ENCODE results near the gene GAK. TPM values are rescaled to one million over a fixed set of nuclear protein-coding genes. Genes with fewer than 3 reads are reported as not detected.
A peak's percentile ranks its signal among the peaks of the same experiment; 100 is the strongest.

The GAK gene
- total RNA-seq, 1 donor from 2014 or later = 74.8 TPM

DNA sequence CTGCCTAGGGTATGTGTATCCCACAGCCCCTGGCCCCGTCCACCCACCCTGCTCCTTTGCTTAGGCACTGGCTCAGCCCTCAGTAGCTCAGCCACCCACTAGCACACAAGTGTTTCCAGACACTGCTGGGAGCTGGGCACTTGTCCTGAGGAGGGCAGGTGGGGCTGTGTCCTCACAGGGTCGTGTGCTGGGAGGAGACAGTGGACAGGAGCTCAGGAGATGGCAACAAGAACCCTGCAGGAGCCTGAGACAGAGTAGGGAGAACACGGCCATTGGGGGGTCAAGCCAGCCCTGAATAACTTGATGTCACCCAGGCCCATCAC, 100.7 kb downstream of the GAK start:
- no peak for DNase-seq (ENCODE audit: low read depth in 2 of 2)

DNA sequence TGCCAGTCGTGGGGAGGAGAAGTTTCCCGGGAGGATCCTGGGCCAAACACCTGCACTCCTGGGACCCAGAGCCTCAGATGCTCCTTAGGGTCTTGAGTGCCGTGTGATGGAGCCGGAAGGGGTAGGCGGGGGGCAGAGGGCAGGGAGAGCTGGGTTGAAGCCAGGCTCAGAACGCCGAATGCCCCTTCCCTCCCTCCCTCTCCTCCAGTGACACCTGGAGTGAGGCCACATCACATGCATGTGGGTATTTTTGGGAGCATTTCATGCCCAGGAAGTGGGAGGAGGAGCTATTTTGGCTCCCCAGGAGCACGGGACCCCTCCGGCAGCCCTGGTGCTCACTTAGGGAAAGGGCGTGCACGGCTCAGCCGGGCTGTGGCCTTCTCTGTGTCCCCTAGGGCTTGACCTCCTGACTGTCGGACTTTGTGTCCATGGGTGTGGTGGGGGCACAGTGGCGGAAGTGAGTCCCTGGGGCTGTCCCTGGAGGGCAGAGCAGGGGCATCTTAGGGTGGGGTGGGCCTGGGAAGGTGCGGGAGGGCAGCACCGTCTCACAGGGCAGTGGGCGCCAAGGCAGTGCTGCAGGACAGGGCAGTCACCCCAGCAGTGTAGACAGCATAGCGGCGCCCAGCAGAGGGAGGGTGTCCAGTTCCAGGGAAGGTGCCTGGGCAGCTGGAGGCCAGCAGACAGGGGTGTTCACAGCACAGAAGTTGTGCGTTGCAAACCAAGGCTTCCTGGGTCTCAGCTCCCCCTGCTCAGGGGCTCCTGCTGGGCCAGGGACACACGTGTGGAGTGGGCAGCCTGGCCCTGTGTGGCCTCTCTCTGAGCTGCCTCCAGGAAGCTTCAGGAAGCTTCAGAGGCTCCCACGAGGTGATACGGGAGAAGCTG, 101.3 kb downstream of the GAK start:
- DNase-seq (ENCODE audit: low read depth in 2 of 2) = no peak

DNA sequence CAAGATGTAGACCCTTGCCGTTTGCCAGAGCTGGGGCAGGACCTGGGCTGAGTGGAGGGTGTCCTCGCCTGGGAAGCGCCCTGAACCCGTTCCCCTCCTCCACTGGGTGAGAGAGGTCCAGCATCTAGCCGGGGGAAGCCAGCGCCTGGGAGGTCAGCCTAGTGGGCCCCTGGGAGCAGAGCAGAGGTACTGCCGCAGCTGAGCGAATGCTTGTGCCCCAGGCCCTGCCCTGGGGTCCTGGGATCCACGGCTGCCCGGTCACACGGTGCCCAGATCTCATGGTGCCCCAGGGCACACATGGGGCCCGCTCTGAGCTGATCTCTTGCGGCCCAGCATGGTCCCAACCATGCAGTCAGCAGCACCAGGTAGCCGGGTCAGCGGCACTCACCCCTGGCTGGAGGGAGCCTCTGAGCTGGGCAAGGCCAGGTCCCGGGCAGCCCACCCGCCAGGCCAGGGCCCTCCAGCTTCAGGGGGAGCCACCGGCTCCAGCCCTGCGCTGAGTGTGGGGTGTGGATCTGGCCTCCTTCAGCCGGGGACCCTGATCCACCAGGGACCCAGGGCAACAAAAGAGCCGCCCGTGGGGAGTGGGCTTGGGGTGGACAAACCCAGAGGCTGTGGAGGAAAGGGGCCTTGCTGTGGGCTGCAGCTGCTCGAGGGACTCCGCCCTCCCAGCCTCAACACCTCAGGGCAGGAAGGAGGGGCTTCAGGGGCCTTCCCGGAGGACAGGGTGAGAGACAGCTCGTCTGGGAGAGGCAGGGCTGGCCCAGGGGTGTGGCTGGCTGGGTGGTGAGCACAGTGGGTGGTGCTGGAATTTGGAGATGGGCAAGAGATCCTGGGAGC, 102.1 kb downstream of the GAK start:
- DNase-seq (ENCODE audit: low read depth in 2 of 2) = no peak

DNA sequence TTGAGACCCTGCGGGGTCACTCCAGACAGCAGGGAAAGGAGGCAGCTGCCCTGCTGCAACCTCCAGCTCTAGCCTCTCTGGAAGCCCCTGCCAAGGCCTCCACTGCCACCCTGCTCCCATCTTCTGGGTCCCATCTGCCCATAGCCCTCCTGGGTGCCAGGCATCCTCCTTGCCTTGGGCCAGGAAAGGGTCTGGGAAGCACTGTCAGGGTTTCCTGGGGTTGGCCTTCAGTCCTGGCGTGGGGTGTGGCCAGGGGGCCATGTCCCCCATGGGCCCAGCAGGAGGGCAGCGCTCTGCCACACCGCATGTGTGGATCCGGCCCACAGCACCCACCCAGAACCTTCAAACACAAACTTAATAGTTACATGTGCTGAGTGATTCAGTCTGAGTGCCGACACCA, 102.8 kb downstream of the GAK start:
- no peak for DNase-seq (ENCODE audit: low read depth in 2 of 2)

DNA sequence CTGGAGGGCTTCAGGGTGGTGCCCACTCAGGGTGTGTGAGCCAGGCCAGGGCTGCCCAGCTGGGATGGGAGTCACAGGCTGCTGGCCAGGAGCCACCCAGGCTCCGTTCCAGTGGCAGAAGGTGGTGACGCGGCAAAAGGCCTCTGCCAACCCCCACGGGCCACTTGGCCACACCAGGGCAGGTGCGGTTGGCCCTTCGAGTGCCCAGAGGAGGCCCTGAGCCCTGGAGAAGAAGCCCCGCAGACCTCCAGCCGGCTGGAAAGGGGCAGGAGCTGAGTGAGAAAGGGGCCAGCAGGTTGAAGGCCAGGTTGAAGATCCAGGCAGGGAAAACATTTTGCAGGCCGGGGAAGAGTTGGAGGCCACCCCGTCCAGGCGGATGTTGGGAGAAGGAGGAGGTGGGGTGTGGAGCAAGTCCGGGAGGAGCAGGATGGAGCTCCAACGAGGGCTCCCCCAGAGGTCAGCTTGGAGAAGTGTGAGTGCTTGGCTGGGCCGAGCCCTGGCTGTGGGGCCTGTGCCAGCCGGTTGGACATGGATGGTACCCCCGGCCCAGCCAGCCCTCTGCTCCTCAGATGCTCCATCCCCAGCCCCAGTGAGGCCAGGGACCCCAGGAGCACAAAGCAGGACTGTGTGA, 103.4 kb downstream of the GAK start:
- DNase-seq (ENCODE audit: low read depth in 2 of 2) = no peak

DNA sequence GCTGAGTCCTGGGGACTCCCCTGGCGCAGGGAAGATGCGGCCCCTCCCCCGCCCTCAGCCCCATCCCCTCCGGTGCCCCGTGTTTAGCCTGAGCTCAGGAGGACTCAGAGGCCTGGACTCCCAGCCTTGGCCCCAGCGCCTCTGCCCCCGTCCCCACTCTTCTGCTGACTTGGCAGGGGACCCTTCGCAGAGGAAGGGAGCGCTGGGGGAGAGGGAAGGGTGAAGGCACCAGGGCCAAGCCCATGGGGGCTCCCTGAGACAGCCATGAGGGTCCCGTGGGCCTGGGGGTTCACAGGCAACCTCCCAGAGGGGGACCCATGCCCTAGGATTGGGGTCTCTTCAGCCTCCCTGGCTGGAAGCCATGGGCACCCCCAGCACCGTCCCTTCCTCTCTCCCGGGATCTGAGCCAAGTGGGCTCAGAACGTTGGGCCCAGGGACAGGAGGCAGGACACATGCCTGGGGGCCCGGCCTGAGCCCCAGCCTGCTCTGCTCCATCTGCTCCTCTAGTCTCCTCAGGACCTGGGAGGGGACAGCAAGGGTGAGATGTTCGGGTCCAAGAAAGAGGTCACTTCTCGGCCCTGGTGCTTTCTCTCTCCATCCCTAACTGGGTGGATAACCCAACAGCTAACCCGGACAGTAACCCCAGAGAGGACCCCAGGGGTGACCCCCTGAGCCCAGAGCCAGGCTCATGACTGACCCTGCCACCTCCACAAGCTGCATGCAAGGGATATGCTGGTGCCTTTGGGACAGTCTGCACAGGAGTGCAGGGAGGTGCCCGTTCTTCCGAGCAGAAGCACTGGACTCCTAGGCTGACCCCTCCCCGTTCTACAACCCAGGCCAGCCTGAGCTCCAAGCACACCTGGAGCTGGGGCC, 104.7 kb downstream of the GAK start:
- DNase-seq (ENCODE audit: low read depth in 2 of 2) = no peak

DNA sequence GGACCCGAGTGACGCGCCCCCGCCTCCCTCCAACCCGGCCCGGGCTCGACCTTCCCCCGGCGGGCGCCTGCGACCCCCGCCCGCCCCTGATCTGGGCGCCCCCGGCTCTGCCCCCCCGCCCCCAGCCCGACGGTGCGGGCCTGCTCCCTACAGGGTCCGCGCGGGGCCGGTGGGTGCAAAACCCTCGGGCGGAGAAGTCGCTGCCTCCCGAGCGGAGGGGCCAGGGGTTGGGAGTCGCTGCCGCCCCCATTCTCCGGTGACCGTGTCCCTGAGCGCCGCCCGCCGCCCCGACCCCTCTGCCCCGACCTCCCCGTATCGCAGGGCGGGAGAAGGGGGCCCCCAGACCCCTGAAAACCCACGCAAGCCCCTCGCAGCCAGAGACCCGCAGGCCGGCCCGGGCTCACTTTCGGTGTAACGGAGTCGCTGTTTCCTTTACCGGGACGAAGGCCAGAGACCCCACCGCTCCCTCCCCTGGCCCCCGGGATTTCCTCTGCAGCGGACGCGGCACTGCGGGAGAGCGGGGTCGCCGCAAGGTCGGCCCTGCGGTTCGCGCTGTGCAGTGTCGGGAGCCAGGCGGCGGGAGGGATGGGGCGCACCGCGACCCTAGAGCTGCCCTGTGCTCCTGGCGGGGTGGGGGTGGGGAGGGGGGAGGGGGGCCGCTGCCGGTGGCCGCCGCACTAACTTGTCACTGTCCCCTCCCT, 105.5 kb downstream of the GAK start:
- DNase-seq (ENCODE audit: low read depth in 2 of 2) = no peak

DNA sequence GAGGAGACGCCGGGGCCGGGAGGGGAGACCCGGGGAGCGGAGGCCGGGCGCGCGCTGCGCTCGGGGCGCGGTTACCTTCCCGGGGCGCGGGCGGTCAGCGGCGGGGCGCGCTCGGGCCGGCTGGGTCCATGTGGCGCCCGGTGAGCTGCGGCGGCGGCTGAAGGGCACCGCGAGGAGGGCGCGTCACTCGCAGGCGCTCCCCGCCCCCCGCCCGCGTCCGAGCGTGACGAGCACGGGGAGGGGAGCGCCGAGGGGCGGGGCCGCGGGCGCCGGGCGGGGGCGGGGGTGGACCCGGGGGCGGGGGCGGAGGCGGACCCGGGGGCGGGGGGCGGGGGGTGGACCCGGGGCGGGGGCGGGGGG, 106.2 kb downstream of the GAK start, which contains the start of gene CPLX1:
TSS of gene CPLX1 (minus strand) at position 159 of the 360 bp plus-strand sequence. CDS start 1,607 bp downstream, outside the sequence.
- peak in 1 of 2 donors; percentile 35 for DNase-seq (ENCODE audit: low read depth in 2 of 2)

DNA sequence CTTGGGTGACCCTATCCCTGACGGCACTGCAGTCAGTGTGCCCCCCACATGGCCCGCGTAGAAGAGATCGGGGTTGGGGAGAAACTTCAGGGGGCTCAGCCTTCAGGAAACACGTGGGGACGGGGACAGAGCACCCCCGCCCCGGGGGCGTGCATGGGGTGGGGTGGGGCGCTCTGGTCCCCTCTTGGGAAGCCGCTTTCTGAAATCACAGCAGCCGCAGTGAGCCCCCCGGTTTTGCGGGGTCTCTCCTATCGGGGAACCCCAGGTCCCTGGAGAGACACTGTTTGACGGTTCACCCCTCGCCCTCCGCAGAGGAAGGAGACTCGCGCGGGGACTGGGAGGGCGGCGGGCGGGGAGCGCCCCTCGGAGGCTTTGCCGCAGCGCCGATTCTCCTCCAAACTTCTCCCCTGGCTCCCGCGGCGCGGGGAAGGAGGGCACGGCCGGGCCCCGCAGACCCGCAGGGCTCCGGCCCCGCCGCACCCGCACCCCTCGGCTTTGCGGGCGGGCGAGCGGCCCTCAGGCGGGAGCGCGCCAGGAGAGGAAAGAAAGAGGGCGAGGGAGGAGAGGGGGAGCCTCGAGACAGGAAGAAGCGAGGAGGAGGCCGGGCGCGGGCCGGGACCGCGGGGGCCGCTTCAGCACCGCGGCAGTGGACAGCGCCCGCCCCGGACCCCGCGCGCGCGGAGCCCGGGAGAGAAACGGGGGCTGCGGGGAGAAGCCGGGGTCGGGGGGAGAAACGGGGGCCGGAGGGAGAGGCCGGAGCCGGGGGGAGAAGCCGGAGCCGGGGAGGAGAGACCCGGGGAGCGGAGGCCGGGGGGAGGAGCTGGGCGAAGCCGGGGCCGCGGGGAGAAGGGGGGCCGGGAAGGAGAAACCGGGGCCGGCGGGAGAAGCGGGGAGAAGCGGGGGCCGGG, 106.8 kb downstream of the GAK start:
- DNase-seq (ENCODE audit: low read depth in 2 of 2) = peak in 1 of 2 donors; percentile 14

DNA sequence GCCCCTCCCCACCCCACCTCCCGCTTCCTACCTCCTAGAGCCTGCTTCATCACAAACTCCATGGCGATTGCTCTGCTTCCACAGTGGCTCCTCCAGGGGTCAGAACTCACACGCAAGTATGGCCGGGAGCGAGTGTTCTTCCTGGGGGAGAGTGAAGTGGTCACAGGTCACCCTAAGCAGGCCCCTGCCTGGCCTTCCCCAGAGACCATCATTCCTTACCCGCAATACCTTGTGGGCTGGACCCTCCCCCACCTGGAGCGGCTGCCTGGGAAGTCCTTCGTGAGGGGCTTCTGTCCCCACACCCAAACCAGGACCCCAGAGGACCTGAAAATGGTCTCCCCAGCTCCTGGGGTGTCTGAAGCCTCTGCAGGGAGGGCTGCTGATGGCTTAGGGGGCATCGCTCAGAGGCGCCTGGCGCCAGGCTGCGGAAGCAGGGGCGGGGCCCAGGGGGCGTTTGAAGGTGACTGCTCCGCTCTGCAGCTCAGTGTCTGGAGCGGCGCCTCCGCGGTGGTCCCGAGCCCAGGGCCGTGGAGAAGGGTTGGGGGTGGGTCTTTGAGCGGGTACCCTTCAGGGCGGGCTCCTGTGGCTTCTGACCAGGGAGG, 107.6 kb downstream of the GAK start:
- DNase-seq (ENCODE audit: low read depth in 2 of 2) = no peak

DNA sequence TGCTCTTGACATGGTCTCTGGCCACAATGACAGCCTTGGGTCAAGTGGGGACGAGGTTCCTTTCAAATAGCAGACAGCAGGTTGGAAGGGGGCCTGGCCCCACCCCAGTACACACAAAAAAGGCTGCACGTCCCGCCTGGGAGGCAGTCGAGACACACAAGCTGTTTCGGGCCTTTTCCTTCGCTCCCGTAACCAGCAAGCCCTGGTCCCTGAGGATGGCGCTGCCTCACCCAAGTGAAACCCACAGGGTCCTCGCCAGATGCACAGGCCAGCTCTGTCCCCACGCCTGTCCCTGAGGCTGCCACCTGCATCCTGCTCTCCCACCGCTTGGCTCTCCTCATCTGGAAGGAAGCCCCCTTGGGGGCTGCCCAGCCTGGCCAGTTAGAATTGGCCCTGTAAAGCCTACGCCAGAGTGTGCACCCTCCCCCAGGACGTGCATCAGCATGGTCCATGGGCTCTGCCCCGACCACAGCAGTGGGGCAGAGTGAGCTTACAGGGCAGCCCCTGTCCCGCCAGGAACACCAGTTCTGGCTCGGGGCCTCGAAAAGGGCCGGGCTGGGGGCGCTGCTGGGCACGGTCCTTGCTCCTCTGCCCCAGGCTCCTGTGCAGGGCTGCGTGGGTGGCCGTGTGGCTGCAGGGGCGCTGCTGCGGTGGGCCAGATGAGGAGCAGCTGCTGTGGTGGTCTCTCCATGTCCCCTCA, 108.2 kb downstream of the GAK start:
- DNase-seq (ENCODE audit: low read depth in 2 of 2) = no peak

DNA sequence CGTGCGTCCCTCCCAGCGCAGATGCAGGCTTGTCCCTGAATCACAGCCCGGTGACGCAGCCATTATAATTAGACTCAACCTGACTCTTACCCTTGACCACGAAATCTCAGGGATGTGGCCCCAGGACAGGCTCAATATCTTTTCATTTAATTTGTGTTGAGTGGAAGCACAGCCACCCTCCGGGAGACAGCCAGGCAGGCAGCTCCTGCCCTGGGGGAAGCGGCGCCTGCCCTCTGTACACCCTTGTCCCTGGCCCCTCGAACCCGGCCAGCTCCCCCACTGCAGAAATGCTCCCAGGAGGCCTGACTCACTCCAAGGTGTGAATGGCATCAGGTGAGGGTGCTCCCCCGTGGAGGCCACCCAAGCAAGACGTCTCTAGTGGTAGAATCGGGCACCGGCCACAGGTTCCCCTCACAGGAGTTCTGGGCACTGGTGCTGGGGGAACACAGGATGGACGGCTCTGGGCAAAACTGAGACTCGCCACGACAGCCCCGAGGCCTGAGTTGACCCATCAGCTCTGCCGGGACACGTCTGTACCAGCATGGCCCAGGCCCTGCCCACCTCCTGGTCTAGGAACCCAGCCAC, 108.8 kb downstream of the GAK start:
- no peak for DNase-seq (ENCODE audit: low read depth in 2 of 2)

DNA sequence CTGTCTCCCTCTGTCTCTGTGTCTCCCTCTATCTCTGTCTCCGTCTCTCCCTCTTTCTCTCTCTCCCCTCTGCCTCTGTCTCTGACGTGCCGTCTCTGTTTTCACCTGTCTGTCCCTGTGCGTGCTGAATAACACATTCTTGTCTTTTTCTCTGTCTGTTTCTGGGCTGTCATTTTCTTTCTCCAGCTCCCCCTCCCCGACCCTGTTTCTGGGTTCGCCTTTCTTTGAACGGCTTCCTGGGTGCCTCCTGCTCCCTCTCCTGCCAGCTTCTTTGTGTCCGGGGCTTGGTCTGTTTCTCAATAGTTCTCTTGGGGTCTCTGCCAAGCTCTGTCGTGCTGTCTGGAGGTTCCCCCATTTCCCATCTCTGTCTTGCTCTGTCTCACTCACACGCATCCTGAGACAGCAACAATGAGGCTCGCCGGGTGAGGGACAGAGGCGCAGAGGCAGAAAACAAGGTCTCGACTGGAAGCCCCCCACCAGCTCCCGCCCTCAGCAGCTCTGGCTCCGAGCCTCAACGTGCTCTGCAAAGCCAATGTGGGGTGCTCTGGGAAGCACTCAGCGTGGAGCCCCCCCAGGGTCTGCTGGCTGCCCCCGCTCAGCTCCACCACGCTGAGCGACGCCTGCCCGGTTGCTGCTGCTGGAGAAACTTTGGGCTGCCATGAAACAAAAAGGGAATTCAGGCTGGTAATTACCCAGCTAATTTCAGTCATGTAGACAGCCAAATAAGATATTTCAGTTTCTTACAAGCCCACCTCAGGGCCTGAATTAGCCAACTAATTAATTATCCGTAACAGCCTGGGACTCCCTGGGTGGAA, 109.5 kb downstream of the GAK start:
- DNase-seq (ENCODE audit: low read depth in 2 of 2) = no peak

DNA sequence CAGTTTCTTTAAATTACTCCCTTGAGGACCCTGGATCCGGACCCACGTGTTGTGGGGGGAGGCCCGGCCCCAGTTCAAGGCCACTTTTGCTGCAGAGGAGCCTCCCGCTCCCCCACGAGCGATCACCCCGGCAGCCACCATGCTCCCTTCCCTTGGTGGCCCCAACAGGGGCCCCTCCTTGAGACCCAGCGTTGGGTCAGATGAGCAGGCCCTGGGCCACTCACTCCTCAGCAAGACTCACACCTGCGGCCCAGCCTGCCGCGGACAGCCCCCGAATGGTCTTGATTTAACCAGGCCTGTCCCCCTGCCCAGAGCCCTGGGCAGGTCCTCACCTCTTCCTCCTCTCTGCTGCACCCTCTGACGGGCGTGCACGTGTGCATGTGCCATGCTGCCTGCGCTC, 110.5 kb downstream of the GAK start:
- no peak for DNase-seq (ENCODE audit: low read depth in 2 of 2)

DNA sequence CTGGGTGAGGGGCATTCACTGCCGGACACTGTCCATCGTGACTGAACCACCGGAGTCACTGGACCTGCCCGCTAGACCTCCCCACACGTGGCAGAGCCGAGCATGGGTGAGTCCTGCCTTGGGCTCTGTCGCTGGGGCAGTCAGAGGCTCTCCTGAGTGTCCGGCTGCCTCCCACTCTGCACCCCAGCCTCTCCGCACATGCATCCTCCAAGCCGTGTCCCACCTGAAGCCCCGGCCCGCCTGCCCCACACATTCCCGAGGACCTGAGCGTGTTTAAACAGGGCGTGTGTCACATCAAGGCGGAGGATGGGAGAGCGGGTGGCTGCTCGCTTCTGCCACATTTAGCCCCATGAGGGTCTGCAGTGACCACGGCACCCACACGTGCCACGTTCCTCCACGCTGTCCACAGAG, 110.9 kb downstream of the GAK start:
- no peak for DNase-seq (ENCODE audit: low read depth in 2 of 2)

DNA sequence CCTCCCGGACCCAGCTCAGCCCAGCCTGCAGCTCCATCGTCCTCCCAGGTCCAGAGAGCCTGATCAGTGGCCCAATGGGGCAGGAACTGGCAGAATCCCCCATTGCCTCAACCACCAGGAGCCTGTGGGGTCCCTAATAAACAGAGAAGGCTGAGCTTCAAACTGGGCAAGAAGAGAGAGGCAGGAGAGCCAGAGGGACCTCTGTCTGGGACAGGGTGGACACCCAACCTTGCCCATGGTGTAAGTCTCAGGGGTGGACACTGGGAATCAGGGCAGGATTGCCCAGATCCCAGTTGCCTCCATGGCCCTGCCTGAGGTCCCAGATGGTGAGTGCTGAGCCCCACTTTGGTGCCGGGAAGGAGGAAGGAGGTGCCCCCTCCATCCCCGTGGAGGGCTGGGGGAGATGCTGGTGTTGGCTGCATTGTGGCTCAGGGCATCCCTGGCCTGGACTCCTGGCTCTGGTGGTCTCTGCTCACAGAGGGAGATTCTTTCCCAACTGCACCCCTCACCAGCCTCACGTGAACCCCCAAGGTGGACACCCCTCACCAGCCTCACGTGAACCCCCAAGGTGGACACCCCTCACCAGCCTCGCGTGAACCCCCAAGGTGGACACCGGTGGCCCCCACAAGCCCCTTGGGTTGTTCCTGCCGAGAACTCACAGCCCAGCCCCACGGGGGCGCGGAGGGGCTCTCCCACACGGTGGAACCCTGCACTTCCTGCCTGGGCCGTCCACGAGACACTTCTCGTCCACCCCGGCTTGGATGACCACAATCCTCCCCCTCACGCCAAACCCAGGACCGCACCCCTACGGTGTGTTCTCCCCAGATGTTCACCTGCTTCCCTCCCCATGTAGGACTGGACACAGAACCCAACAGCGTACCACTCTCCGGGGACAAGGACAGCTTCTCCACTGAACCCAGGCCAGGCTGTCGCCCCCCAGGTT, 111.6 kb downstream of the GAK start:
- no peak for DNase-seq (ENCODE audit: low read depth in 2 of 2)
